Glutamatergic neuron (in vitro differentiated cells): ENCODE results near the gene TRIM17. TPM values are rescaled to one million over a fixed set of nuclear protein-coding genes. Genes with fewer than 3 reads are reported as not detected.

ENCODE experiments used
- DNase-seq: peaks from one replicate; pipeline ENCODE4 v3.0.0; 2022
- H3K27ac Mint-ChIP-seq: one replicate; pipeline ENCODE4 v1.8.0; 2020; ENCODE audit warnings: mild to moderate bottlenecking, mixed read lengths, inconsistent platforms; ENCODE audit not compliant: unreplicated experiment
- H3K27me3 Mint-ChIP-seq: one replicate; pipeline ENCODE4 v1.8.0; 2020; ENCODE audit warnings: mild to moderate bottlenecking, moderate library complexity, mixed read lengths, inconsistent platforms; ENCODE audit not compliant: unreplicated experiment
- H3K36me3 Mint-ChIP-seq: one replicate; pipeline ENCODE4 v1.8.0; 2020; ENCODE audit warnings: mild to moderate bottlenecking, mixed read lengths, inconsistent platforms; ENCODE audit not compliant: unreplicated experiment
- H3K4me1 Mint-ChIP-seq: one replicate; pipeline ENCODE4 v1.8.0; 2020; ENCODE audit warnings: mild to moderate bottlenecking, low read depth, mixed read lengths, inconsistent platforms; ENCODE audit not compliant: unreplicated experiment
- H3K4me3 Mint-ChIP-seq: one replicate; pipeline ENCODE4 v1.8.0; 2020; ENCODE audit warnings: mild to moderate bottlenecking, mixed read lengths, inconsistent platforms; ENCODE audit not compliant: unreplicated experiment
- H3K9me3 Mint-ChIP-seq: one replicate; pipeline ENCODE4 v1.8.0; 2020; ENCODE audit warnings: mild to moderate bottlenecking, moderate library complexity, mixed read lengths, inconsistent platforms; ENCODE audit not compliant: unreplicated experiment
- total RNA-seq: library from RNA; stranded (reverse); fragmentation: NEBNext Ultra II Directional; extraction: Animal tissue kit (Norgen Biotek cat#: 25700); gene quantifications from one replicate; pipeline ENCODE4 v1.2.1, GENCODE V29; 2021; ENCODE audit not compliant: unreplicated experiment
- TF ChIP-seq, protein P1 (sequence below): fragments of 200-600 bp; sonication (generic); IDR thresholded peaks from one replicate; pipeline ENCODE4 v1.5.0; 2021; ENCODE audit not compliant: partially characterized antibody, unreplicated experiment

The TRIM17 gene
- total RNA-seq, 1 donor from 2014 or later: not detected

GRCh38 chr1:228373004-228373680 is 43.5 kb downstream of the TRIM17 start:
- TF ChIP-seq, protein P1, sequence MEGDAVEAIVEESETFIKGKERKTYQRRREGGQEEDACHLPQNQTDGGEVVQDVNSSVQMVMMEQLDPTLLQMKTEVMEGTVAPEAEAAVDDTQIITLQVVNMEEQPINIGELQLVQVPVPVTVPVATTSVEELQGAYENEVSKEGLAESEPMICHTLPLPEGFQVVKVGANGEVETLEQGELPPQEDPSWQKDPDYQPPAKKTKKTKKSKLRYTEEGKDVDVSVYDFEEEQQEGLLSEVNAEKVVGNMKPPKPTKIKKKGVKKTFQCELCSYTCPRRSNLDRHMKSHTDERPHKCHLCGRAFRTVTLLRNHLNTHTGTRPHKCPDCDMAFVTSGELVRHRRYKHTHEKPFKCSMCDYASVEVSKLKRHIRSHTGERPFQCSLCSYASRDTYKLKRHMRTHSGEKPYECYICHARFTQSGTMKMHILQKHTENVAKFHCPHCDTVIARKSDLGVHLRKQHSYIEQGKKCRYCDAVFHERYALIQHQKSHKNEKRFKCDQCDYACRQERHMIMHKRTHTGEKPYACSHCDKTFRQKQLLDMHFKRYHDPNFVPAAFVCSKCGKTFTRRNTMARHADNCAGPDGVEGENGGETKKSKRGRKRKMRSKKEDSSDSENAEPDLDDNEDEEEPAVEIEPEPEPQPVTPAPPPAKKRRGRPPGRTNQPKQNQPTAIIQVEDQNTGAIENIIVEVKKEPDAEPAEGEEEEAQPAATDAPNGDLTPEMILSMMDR: no peak
- Mint-ChIP-seq H3K36me3 (no peaks in the 10 kb centered on the region), H3K9me3 (peaks cover 4% of the 10 kb centered on the region), H3K27me3 (no peaks in the 10 kb centered on the region), H3K4me1 (no peaks in the 10 kb centered on the region), H3K27ac (no peak overlapping the region), H3K4me3 (no peak overlapping the region)
- DNase-seq: peak; percentile 17

DNA sequence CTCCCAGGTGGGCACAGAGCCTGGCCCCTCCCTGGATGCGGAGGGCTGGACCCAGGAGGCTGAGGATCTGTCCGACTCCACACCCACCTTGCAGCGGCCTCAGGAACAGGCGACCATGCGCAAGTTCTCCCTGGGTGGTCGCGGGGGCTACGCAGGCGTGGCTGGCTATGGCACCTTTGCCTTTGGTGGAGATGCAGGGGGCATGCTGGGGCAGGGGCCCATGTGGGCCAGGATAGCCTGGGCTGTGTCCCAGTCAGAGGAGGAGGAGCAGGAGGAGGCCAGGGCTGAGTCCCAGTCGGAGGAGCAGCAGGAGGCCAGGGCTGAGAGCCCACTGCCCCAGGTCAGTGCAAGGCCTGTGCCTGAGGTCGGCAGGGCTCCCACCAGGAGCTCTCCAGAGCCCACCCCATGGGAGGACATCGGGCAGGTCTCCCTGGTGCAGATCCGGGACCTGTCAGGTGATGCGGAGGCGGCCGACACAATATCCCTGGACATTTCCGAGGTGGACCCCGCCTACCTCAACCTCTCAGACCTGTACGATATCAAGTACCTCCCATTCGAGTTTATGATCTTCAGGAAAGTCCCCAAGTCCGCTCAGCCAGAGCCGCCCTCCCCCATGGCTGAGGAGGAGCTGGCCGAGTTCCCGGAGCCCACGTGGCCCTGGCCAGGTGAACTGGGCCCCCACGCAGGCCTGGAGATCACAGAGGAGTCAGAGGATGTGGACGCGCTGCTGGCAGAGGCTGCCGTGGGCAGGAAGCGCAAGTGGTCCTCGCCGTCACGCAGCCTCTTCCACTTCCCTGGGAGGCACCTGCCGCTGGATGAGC is 44.3 kb downstream of the TRIM17 start:
- Mint-ChIP-seq H3K36me3 (no peaks in the 10 kb centered on the region), H3K9me3 (peaks cover 4% of the 10 kb centered on the region), H3K27ac (no peak overlapping the region), H3K27me3 (no peaks in the 10 kb centered on the region), H3K4me1 (no peaks in the 10 kb centered on the region), H3K4me3 (no peak overlapping the region)
- TF ChIP-seq, protein P1: no peak
- DNase-seq: peak; percentile 13

GRCh38 chr1:228371741-228372182 is 44.9 kb downstream of the TRIM17 start:
- TF ChIP-seq, protein P1: no peak
- Mint-ChIP-seq H3K36me3 (no peaks in the 10 kb centered on the region), H3K4me1 (no peaks in the 10 kb centered on the region), H3K27me3 (no peaks in the 10 kb centered on the region), H3K9me3 (peaks cover 4% of the 10 kb centered on the region), H3K4me3 (no peak overlapping the region), H3K27ac (no peak overlapping the region)
- no peak for DNase-seq

DNA sequence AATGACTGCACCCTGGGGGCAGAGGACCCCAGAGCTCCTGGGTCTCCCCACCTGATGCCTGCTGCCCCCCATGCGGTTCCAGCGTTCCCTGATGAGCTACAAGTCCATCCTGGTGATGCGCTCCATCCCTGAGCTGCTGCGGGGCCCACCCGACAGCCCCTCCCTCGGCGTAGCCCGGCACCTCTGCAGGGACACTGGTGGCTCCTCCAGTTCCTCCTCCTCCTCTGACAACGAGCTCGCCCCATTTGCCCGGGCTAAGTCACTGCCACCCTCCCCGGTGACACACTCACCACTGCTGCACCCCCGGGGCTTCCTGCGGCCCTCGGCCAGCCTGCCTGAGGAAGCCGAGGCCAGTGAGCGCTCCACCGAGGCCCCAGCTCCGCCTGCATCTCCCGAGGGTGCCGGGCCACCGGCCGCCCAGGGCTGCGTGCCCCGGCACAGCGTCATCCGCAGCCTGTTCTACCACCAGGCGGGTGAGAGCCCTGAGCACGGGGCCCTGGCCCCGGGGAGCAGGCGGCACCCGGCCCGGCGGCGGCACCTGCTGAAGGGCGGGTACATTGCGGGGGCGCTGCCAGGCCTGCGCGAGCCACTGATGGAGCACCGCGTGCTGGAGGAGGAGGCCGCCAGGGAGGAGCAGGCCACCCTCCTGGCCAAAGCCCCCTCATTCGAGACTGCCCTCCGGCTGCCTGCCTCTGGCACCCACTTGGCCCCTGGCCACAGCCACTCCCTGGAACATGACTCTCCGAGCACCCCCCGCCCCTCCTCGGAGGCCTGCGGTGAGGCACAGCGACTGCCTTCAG is 45.5 kb downstream of the TRIM17 start:
- Mint-ChIP-seq H3K36me3 (no peaks in the 10 kb centered on the region), H3K27me3 (no peaks in the 10 kb centered on the region), H3K9me3 (peaks cover 2% of the 10 kb centered on the region), H3K27ac (no peak overlapping the region), H3K4me1 (no peaks in the 10 kb centered on the region), H3K4me3 (no peak overlapping the region)
- TF ChIP-seq, protein P1: no peak
- DNase-seq: peak; percentile 13
